Stimulated activated CD4-positive, alpha-beta T cell treated with anti-CD3 and anti-CD28 coated beads, TNF-alpha, amount 100 ng/mL, for 4 hours (primary cell): ENCODE data around the gene FNBP1.
"Not testable (repeated sequence)": the region's sequence is repeated elsewhere in the genome, so short reads cannot be mapped to it uniquely, and the experiment has no call there.

Experiments
- DNase-seq, 3 experiments: peaks; one replicate each; pipeline ENCODE4 v3.0.0-alpha.2; 2020; ENCODE audit warnings: low read depth in 3 of 3

FNBP1 gene

GRCh38 chr9:129890718-129891299 is 152.2 kb downstream of the FNBP1 start:
- DNase-seq: not testable (repeated sequence)

- peak in 2 of 3 experiments; percentile 47 to 66 for DNase-seq
Measured at GRCh38 chr9:129889941-129890717, 152.9 kb downstream of the FNBP1 start.

GRCh38 chr9:129889122-129889940 is 153.7 kb downstream of the FNBP1 start:
- DNase-seq: no peak

- peak; percentile 63 to 80 (median 68) for DNase-seq
Measured at GRCh38 chr9:129888293-129889121, 154.5 kb downstream of the FNBP1 start.

GRCh38 chr9:129887334-129888292 is 155.4 kb downstream of the FNBP1 start:
- DNase-seq: no peak

GRCh38 chr9:129886226-129887174 is 156.5 kb downstream of the FNBP1 start:
- DNase-seq: no peak

GRCh38 chr9:129885670-129886106 is 157.3 kb downstream of the FNBP1 start:
- peak; percentile 78 to 84 (median 80) for DNase-seq

GRCh38 chr9:129885018-129885669 is 157.8 kb downstream of the FNBP1 start:
- no peak for DNase-seq

GRCh38 chr9:129884220-129885017 is 158.6 kb downstream of the FNBP1 start:
- DNase-seq: peak; percentile 88 to 93 (median 93)

- DNase-seq: no peak
Measured at GRCh38 chr9:129881547-129882324, 161.3 kb downstream of the FNBP1 start.

GRCh38 chr9:129880654-129881546 is 162.1 kb downstream of the FNBP1 start:
- no peak for DNase-seq

- no peak for DNase-seq
Measured at GRCh38 chr9:129879991-129880653, 162.9 kb downstream of the FNBP1 start.

- DNase-seq: no peak
Measured at GRCh38 chr9:129879103-129879699, 163.8 kb downstream of the FNBP1 start.

GRCh38 chr9:129878291-129878690 is 164.7 kb downstream of the FNBP1 start:
- DNase-seq: no peak

- no peak for DNase-seq
Measured at GRCh38 chr9:129876815-129877214, 166.2 kb downstream of the FNBP1 start.
